ENCODE data around the gene PLEKHS1. TPM values are rescaled to one million over a fixed set of nuclear protein-coding genes. Genes with fewer than 3 reads are reported as not detected.
"Not testable (repeated sequence)": the region's sequence is repeated elsewhere in the genome, so short reads cannot be mapped to it uniquely, and the experiment has no call there.

The PLEKHS1 gene
- total RNA-seq, 1 experiment from 2014 or later: not detected

GRCh38 chr10:113740850-113741249, 10.6 kb upstream of the PLEKHS1 start:
- no peak for DNase-seq (ENCODE audit: low spot score)

- DNase-seq (ENCODE audit: low spot score): no peak
Measured at GRCh38 chr10:113742466-113742865, 9.0 kb upstream of the PLEKHS1 start.

GRCh38 chr10:113743594-113743993, 7.9 kb upstream of the PLEKHS1 start:
- DNase-seq (ENCODE audit: low spot score): no peak

GRCh38 chr10:113745374-113745773, 6.1 kb upstream of the PLEKHS1 start:
- DNase-seq (ENCODE audit: low spot score): no peak

- DNase-seq (ENCODE audit: low spot score): peak; percentile 16
Measured at GRCh38 chr10:113746217-113746957, 5.1 kb upstream of the PLEKHS1 start.

GRCh38 chr10:113752553-113752952, 1.1 kb downstream of the PLEKHS1 start:
- no peak for DNase-seq (ENCODE audit: low spot score)

GRCh38 chr10:113753020-113753692, 1.7 kb downstream of the PLEKHS1 start:
- DNase-seq (ENCODE audit: low spot score): peak; percentile 75

GRCh38 chr10:113754125-113754524, 2.6 kb downstream of the PLEKHS1 start:
- DNase-seq (ENCODE audit: low spot score): no peak

GRCh38 chr10:113754768-113755167, 3.3 kb downstream of the PLEKHS1 start:
- no peak for DNase-seq (ENCODE audit: low spot score)

GRCh38 chr10:113756940-113757543, 5.6 kb downstream of the PLEKHS1 start:
- DNase-seq (ENCODE audit: low spot score): no peak

GRCh38 chr10:113762083-113762482, 10.6 kb downstream of the PLEKHS1 start:
- peak; percentile 14 for DNase-seq (ENCODE audit: low spot score)

GRCh38 chr10:113764582-113764981, 13.1 kb downstream of the PLEKHS1 start:
- peak; percentile 25 for DNase-seq (ENCODE audit: low spot score)

GRCh38 chr10:113765910-113766309, 14.4 kb downstream of the PLEKHS1 start:
- DNase-seq (ENCODE audit: low spot score): no peak

GRCh38 chr10:113767222-113767621, 15.7 kb downstream of the PLEKHS1 start:
- DNase-seq (ENCODE audit: low spot score): no peak

- no peak for DNase-seq (ENCODE audit: low spot score)
Measured at GRCh38 chr10:113770346-113770745, 18.9 kb downstream of the PLEKHS1 start.

GRCh38 chr10:113771131-113771530, 19.6 kb downstream of the PLEKHS1 start:
- not testable (repeated sequence) for DNase-seq (ENCODE audit: low spot score)

GRCh38 chr10:113775686-113776294, 24.3 kb downstream of the PLEKHS1 start:
- no peak for DNase-seq (ENCODE audit: low spot score)

GRCh38 chr10:113776553-113776952, 25.1 kb downstream of the PLEKHS1 start:
- no peak for DNase-seq (ENCODE audit: low spot score)

- DNase-seq (ENCODE audit: low spot score): peak; percentile 13
Measured at GRCh38 chr10:113780681-113781250, 29.3 kb downstream of the PLEKHS1 start.

- no peak for DNase-seq (ENCODE audit: low spot score)
Measured at GRCh38 chr10:113782367-113782766, 30.9 kb downstream of the PLEKHS1 start.

GRCh38 chr10:113782986-113783704, 31.7 kb downstream of the PLEKHS1 start:
- DNase-seq (ENCODE audit: low spot score): no peak
